ENCODE results near the gene EDRF1.

DNA sequence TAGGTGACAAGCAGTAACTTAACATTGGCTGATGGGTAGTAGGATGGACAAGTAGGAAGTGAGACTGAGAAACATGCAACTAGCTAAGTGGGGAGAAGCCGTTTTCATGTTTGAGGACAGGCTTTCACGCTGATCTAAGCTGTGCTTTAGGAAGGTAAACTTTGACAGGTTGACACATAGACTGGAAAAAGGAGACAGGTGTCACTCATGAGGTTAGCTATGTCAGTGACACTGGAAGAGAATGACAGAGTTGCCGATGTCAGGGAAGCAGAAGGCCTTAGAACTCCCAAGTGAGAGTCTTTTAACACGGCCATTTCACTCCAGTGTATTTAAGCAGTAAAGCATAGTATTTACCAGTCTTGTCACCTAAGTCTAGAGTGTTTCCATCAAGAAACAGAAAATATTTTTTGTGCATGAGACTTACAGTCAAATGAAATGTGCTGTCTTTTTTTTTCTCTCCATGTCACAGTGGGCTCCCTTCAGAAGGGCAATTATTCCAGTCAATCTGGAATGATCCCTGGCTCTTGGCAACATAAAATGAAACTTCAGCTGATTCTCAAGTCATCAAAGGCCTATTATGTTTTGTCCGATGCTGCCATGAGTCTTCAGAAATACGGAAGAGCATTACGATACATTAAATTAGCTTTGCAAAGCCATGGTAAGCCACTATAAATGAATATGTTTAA, 20.6 kb downstream of the EDRF1 start:
- TF ChIP-seq CREB1 (IDR thresholded peaks at IDR 0.05; ENCODE audit: low read depth) (no peak), TAF1 (IDR thresholded peaks at IDR 0.05; ENCODE audit: low read depth) (no peak), NFIC (IDR thresholded peaks at IDR 0.05) (no peak), RAD21 (IDR thresholded peaks at IDR 0.05; ENCODE audit: low read depth) (no peak), TEAD4 (IDR thresholded peaks at IDR 0.05) (no peak), YY1 (IDR thresholded peaks at IDR 0.05; ENCODE audit: low read depth) (no peak), EGR1 (IDR thresholded peaks at IDR 0.05) (no peak), EP300 (IDR thresholded peaks at IDR 0.05; ENCODE audit: borderline replicate concordance) (no peak), FOXM1 (IDR thresholded peaks at IDR 0.05; ENCODE audit: borderline replicate concordance, low read depth) (no peak), CEBPB (IDR thresholded peaks at IDR 0.05) (no peak), ZBTB7A (IDR thresholded peaks at IDR 0.05; ENCODE audit: low read depth) (no peak)
- TF ChIP-seq, protein P1, sequence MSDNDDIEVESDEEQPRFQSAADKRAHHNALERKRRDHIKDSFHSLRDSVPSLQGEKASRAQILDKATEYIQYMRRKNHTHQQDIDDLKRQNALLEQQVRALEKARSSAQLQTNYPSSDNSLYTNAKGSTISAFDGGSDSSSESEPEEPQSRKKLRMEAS (IDR thresholded peaks at IDR 0.05) = no peak
- TF ChIP-seq, protein P2, sequence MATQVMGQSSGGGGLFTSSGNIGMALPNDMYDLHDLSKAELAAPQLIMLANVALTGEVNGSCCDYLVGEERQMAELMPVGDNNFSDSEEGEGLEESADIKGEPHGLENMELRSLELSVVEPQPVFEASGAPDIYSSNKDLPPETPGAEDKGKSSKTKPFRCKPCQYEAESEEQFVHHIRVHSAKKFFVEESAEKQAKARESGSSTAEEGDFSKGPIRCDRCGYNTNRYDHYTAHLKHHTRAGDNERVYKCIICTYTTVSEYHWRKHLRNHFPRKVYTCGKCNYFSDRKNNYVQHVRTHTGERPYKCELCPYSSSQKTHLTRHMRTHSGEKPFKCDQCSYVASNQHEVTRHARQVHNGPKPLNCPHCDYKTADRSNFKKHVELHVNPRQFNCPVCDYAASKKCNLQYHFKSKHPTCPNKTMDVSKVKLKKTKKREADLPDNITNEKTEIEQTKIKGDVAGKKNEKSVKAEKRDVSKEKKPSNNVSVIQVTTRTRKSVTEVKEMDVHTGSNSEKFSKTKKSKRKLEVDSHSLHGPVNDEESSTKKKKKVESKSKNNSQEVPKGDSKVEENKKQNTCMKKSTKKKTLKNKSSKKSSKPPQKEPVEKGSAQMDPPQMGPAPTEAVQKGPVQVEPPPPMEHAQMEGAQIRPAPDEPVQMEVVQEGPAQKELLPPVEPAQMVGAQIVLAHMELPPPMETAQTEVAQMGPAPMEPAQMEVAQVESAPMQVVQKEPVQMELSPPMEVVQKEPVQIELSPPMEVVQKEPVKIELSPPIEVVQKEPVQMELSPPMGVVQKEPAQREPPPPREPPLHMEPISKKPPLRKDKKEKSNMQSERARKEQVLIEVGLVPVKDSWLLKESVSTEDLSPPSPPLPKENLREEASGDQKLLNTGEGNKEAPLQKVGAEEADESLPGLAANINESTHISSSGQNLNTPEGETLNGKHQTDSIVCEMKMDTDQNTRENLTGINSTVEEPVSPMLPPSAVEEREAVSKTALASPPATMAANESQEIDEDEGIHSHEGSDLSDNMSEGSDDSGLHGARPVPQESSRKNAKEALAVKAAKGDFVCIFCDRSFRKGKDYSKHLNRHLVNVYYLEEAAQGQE (IDR thresholded peaks at IDR 0.05; ENCODE audit: low read depth) = no peak
- TF ChIP-seq, protein P3, sequence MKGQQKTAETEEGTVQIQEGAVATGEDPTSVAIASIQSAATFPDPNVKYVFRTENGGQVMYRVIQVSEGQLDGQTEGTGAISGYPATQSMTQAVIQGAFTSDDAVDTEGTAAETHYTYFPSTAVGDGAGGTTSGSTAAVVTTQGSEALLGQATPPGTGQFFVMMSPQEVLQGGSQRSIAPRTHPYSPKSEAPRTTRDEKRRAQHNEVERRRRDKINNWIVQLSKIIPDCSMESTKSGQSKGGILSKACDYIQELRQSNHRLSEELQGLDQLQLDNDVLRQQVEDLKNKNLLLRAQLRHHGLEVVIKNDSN (IDR thresholded peaks at IDR 0.05) = no peak
